ENCODE results near the gene CARS2. TPM values are rescaled to one million over a fixed set of nuclear protein-coding genes. Genes with fewer than 3 reads are reported as not detected.
"Not testable (repeated sequence)": the region's sequence is repeated elsewhere in the genome, so short reads cannot be mapped to it uniquely, and the experiment has no call there.

Gene CARS2
- total RNA-seq, 1 donor from 2014 or later: 74.6 TPM

DNA sequence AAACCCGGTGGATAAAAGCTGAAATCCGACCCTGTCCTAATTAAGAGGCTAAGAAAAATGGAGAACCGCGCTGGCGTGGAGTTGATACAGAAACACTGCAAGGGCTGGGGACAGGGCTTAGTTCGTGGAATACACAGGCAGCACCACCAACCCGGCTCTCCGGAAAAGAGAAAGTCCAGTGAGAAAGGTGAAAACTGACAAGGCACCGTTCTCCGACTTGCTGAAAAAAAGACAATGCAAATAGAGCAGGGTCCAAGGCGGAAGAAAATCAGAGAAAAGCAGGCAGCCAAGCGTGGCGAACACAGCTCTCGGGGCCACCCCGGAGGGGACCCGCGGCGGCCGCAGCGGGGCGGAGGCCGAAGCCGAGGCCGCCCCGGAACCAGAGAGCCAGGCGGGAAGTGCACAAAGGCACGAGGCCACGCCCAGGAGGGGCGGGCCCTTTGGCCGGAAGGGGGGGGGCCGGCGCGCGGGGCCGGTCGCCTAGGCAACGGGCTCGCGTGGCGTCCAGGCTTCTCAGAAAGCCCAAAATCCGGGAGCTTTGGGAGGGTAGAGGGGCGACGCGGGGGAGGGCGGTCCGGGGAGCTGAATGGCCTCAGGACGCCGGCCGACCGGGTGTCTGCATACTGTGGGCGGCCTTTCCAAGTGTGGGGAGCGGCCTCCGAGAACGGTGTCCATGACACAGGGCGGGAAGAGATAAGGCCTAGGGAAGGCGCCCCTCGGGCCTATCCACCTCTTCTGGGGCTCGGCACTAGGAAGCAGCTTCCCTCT, 6.3 kb upstream of the CARS2 start:
- Histone ChIP-seq H3K4me3 (ENCODE audit: low read length in 3 of 3) (peak overlapping the region; percentile 90 to 99 (median 99)), H3K4me1 (ENCODE audit: control insufficient read depth in 3 of 3, insufficient read depth in 3 of 3, low read length in 3 of 3) (peaks cover 14 to 22% (median 14%) of the 10 kb centered on the region in 3 donors), H3K27ac (ENCODE audit: low read depth, low read length) (peak overlapping the region; percentile 98), H3K36me3 (ENCODE audit: control insufficient read depth in 3 of 3, insufficient read depth in 3 of 3, low read length in 3 of 3) (no peaks in the 10 kb centered on the region), H3K9me3 (ENCODE audit: control insufficient read depth in 3 of 3, low read length in 3 of 3) (no peaks in the 10 kb centered on the region), H3K9ac (ENCODE audit: low read depth in 1 of 3, low read length in 3 of 3) (peak overlapping the region; percentile 94 to 100 (median 98)), H3K27me3 (ENCODE audit: control insufficient read depth in 3 of 3, insufficient read depth in 3 of 3, low read length in 3 of 3) (no peaks in the 10 kb centered on the region)

- Histone ChIP-seq H3K27ac (ENCODE audit: low read depth, low read length) (peak overlapping the region; percentile 48), H3K36me3 (ENCODE audit: control insufficient read depth in 3 of 3, insufficient read depth in 3 of 3, low read length in 3 of 3) (no peaks in the 10 kb centered on the region), H3K9me3 (ENCODE audit: control insufficient read depth in 3 of 3, low read length in 3 of 3) (no peaks in the 10 kb centered on the region), H3K27me3 (ENCODE audit: control insufficient read depth in 3 of 3, insufficient read depth in 3 of 3, low read length in 3 of 3) (no peaks in the 10 kb centered on the region), H3K9ac (ENCODE audit: low read depth in 1 of 3, low read length in 3 of 3) (peak overlapping the region; percentile 30 to 91 (median 63)), H3K4me3 (ENCODE audit: low read length in 3 of 3) (peak overlapping the region; percentile 80 to 85 (median 83)), H3K4me1 (ENCODE audit: control insufficient read depth in 3 of 3, insufficient read depth in 3 of 3, low read length in 3 of 3) (peaks cover 45 to 51% (median 48%) of the 10 kb centered on the region in 3 donors)
Measured at GRCh38 chr13:110706570-110707372, 855 bp upstream of the CARS2 start.

GRCh38 chr13:110705356-110705825, 525 bp downstream of the CARS2 start:
- Histone ChIP-seq H3K36me3 (ENCODE audit: control insufficient read depth in 3 of 3, insufficient read depth in 3 of 3, low read length in 3 of 3) (peaks cover 5 to 9% (median 5%) of the 10 kb centered on the region in 3 donors), H3K27ac (ENCODE audit: low read depth, low read length) (peak overlapping the region; percentile 74), H3K9ac (ENCODE audit: low read depth in 1 of 3, low read length in 3 of 3) (peak overlapping the region; percentile 80 to 91 (median 86))

DNA sequence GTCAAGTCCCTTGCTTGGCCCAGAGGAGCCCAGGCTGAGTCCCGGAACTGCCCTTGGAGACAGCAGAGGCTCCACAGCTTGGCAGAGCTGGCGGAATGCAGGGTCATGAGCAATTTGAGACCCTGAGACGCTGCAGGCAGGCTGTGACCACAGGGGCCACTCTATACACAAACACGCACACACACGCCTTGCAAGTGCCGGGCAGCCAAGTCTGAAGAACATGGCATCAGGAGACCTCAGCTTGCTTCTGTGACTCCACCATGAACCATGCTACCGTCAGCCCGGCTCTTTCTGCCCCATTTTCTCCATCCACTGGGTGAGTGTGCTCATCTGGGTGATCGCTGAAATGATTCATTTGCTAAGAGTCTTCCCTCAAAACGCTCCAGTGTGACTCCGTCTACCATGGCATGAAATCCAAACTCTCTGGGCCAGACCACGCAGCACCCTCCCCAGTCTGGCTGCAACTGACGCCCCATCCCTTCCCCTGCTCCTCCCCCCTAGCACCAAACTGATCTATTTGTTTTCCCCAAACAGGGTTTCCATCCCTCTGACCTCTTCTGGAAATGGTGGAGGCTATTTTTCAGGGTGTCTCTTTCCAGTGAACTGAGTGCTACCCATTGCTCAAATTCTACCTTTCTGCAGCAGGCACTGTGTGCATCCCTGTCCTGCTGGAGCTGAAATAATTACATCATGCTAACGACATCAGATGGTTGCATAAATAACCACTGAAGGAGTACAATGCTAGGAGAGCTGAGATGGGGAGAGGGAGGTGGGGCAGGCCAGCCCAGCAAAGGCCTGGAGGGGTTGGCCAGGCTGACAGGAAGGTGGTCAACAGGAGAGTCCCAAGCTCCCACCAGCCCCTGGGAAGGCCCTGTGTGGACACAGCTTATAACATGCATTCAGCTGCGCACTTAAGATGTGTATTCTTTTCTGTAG, 3.1 kb downstream of the CARS2 start:
- Histone ChIP-seq H3K4me1 (ENCODE audit: control insufficient read depth in 3 of 3, insufficient read depth in 3 of 3, low read length in 3 of 3) (peaks cover 49 to 53% (median 49%) of the 10 kb centered on the region in 3 donors), H3K9ac (ENCODE audit: low read depth in 1 of 3, low read length in 3 of 3) (peak overlapping the region; percentile 25 to 79 (median 71)), H3K36me3 (ENCODE audit: control insufficient read depth in 3 of 3, insufficient read depth in 3 of 3, low read length in 3 of 3) (peaks cover 21 to 28% (median 26%) of the 10 kb centered on the region in 3 donors), H3K27ac (ENCODE audit: low read depth, low read length) (peak overlapping the region; percentile 43), H3K4me3 (ENCODE audit: low read length in 3 of 3) (peak overlapping the region; percentile 57 to 64 (median 63)), H3K9me3 (ENCODE audit: control insufficient read depth in 3 of 3, low read length in 3 of 3) (no peaks in the 10 kb centered on the region), H3K27me3 (ENCODE audit: control insufficient read depth in 3 of 3, insufficient read depth in 3 of 3, low read length in 3 of 3) (no peaks in the 10 kb centered on the region)

More at GRCh38 chr13:110705356-110705825, 525 bp downstream of the CARS2 start:
- H3K4me1 ChIP-seq (ENCODE audit: control insufficient read depth in 3 of 3, insufficient read depth in 3 of 3, low read length in 3 of 3): peaks cover 45 to 46% (median 45%) of the 10 kb centered on the region in 3 donors
- H3K27me3 ChIP-seq (ENCODE audit: control insufficient read depth in 3 of 3, insufficient read depth in 3 of 3, low read length in 3 of 3): no peaks in the 10 kb centered on the region
- no peaks in the 10 kb centered on the region for H3K9me3 ChIP-seq (ENCODE audit: control insufficient read depth in 3 of 3, low read length in 3 of 3)
- peak overlapping the region; percentile 76 to 85 (median 83) for H3K4me3 ChIP-seq (ENCODE audit: low read length in 3 of 3)

DNA sequence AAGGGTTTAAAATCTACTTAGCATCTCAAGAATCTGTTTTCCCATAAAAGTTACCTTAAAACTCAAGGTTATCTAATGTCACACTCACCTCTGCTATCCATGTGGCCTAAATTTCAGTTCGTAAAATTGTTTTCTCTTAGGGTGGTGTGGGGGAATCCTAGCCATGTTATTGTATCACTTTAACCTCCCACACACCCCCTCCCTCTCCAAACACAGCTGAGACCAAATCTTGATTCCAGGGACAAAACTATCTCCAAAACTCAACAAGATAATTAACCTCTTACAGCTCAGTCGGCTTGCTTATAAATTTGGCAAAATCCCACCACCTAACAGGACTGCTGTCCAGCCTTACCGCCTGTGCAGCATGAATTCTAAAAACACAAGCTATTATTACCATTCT, 3.8 kb downstream of the CARS2 start:
- Histone ChIP-seq H3K27me3 (ENCODE audit: control insufficient read depth in 3 of 3, insufficient read depth in 3 of 3, low read length in 3 of 3) (no peaks in the 10 kb centered on the region), H3K36me3 (ENCODE audit: control insufficient read depth in 3 of 3, insufficient read depth in 3 of 3, low read length in 3 of 3) (peaks cover 21 to 31% (median 30%) of the 10 kb centered on the region in 3 donors), H3K9ac (ENCODE audit: low read depth in 1 of 3, low read length in 3 of 3) (peak overlapping the region; percentile 25 to 79 (median 71)), H3K4me1 (ENCODE audit: control insufficient read depth in 3 of 3, insufficient read depth in 3 of 3, low read length in 3 of 3) (peaks cover 53 to 56% (median 54%) of the 10 kb centered on the region in 3 donors), H3K9me3 (ENCODE audit: control insufficient read depth in 3 of 3, low read length in 3 of 3) (no peaks in the 10 kb centered on the region), H3K27ac (ENCODE audit: low read depth, low read length) (peak overlapping the region; percentile 43), H3K4me3 (ENCODE audit: low read length in 3 of 3) (peak overlapping the region in 2 of 3 donors; percentile 49 to 57)

DNA sequence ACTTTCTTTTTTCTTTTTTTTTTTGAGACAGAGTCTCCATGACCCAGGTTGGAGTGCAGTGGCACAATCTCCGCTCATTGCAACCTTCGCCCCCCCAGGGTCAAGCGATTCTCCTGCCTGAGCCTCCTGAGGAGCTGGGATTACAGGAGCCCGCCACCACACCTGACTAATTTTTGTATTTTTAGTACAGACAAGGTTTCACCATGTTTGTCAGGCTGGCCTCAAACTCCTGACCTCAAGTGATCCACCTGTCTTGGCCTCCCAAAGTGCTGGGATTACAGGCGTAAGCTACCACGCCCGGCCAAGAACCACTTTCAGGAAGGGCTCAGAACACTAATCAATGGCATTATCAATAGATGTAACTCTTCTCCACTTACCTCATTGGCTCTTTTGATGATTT, 4.9 kb downstream of the CARS2 start:
- H3K27me3 ChIP-seq (ENCODE audit: control insufficient read depth in 3 of 3, insufficient read depth in 3 of 3, low read length in 3 of 3); H3K4me3 ChIP-seq (ENCODE audit: low read length in 3 of 3); H3K9me3 ChIP-seq (ENCODE audit: control insufficient read depth in 3 of 3, low read length in 3 of 3); H3K9ac ChIP-seq (ENCODE audit: low read depth in 1 of 3, low read length in 3 of 3); H3K27ac ChIP-seq (ENCODE audit: low read depth, low read length): not testable (repeated sequence)
- H3K4me1 ChIP-seq (ENCODE audit: control insufficient read depth in 3 of 3, insufficient read depth in 3 of 3, low read length in 3 of 3): peaks cover 44 to 48% (median 45%) of the 10 kb centered on the region in 3 donors
- H3K36me3 ChIP-seq (ENCODE audit: control insufficient read depth in 3 of 3, insufficient read depth in 3 of 3, low read length in 3 of 3): peaks cover 26 to 37% (median 31%) of the 10 kb centered on the region in 3 donors

DNA sequence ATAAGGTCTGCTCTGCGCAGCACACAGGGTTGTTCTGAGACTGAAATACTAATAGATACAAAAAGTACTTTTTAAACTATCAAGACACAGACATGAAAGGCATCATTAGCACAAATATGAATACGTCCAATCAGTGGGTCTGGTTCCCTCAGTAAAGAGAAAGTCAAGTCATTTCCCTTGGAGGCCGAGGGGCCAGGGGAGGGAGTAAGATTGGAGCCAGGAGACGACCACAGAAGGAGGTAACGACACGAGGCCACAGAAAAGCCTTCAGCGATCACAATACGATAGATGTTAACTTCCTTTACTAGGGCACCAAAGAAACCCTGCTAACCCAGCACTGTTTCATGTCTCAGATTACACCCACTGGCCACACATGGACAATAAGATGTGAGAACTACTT, 5.3 kb downstream of the CARS2 start:
- no peaks in the 10 kb centered on the region for H3K27me3 ChIP-seq (ENCODE audit: control insufficient read depth in 3 of 3, insufficient read depth in 3 of 3, low read length in 3 of 3)

GRCh38 chr13:110700186-110700585, 5.7 kb downstream of the CARS2 start:
- no peaks in the 10 kb centered on the region for H3K9me3 ChIP-seq (ENCODE audit: control insufficient read depth in 3 of 3, low read length in 3 of 3)
- no peak overlapping the region for H3K27ac ChIP-seq (ENCODE audit: low read depth, low read length)
- H3K27me3 ChIP-seq (ENCODE audit: control insufficient read depth in 3 of 3, insufficient read depth in 3 of 3, low read length in 3 of 3): no peaks in the 10 kb centered on the region
- H3K9ac ChIP-seq (ENCODE audit: low read depth in 1 of 3, low read length in 3 of 3): no peak overlapping the region
- H3K36me3 ChIP-seq (ENCODE audit: control insufficient read depth in 3 of 3, insufficient read depth in 3 of 3, low read length in 3 of 3): peaks cover 26 to 37% (median 31%) of the 10 kb centered on the region in 3 donors
- no peak overlapping the region for H3K4me3 ChIP-seq (ENCODE audit: low read length in 3 of 3)
- H3K4me1 ChIP-seq (ENCODE audit: control insufficient read depth in 3 of 3, insufficient read depth in 3 of 3, low read length in 3 of 3): peaks cover 43 to 45% (median 45%) of the 10 kb centered on the region in 3 donors

More for the DNA sequence above, 5.3 kb downstream of the CARS2 start:
- Histone ChIP-seq H3K9ac (ENCODE audit: low read depth in 1 of 3, low read length in 3 of 3) (no peak overlapping the region), H3K36me3 (ENCODE audit: control insufficient read depth in 3 of 3, insufficient read depth in 3 of 3, low read length in 3 of 3) (peaks cover 26 to 37% (median 31%) of the 10 kb centered on the region in 3 donors), H3K4me3 (ENCODE audit: low read length in 3 of 3) (no peak overlapping the region), H3K4me1 (ENCODE audit: control insufficient read depth in 3 of 3, insufficient read depth in 3 of 3, low read length in 3 of 3) (peaks cover 44 to 48% (median 45%) of the 10 kb centered on the region in 3 donors), H3K9me3 (ENCODE audit: control insufficient read depth in 3 of 3, low read length in 3 of 3) (no peaks in the 10 kb centered on the region), H3K27ac (ENCODE audit: low read depth, low read length) (no peak overlapping the region)
